Keratinocyte (primary cell): ENCODE data around the gene RANGRF. TPM values are rescaled to one million over a fixed set of nuclear protein-coding genes. Genes with fewer than 3 reads are reported as not detected.

Source experiments
- DNase-seq: peaks from one replicate; pipeline ENCODE4 v3.0.0-alpha.2; 2011; ENCODE audit warnings: low read depth, missing footprints, low spot score
- FAIRE-seq: peaks from 2 replicates; lab custom pipeline; 2011; peaks lifted over from hg19 to GRCh38; lab: Jason Lieb, UNC
- H2AFZ ChIP-seq: 2 replicates; pipeline ENCODE4 v1.6.0; 2012; ENCODE audit warnings: low read length, control low read depth, inconsistent platforms; ENCODE audit not compliant: control insufficient read depth
- H3K27ac ChIP-seq: 2 replicates; pipeline ENCODE4 v1.5.1; 2011; ENCODE audit warnings: low read length; ENCODE audit not compliant: control insufficient read depth, insufficient read depth
- H3K27me3 ChIP-seq: 3 replicates; pipeline ENCODE4 v1.6.0; 2011; ENCODE audit warnings: low read length; ENCODE audit not compliant: control insufficient read depth, insufficient read depth; ENCODE audit errors: extremely low read depth
- H3K36me3 ChIP-seq, 2 experiments: 2 replicates in 1 of 2; 3 replicates in 1 of 2; pipeline ENCODE4 v1.5.1; 2011; ENCODE audit warnings: low read length in 2 of 2, mild to moderate bottlenecking in 1 of 2; ENCODE audit not compliant: control insufficient read depth in 2 of 2, insufficient read depth in 2 of 2; ENCODE audit errors: extremely low read depth in 1 of 2
- H3K4me1 ChIP-seq: 3 replicates; pipeline ENCODE4 v1.5.1; 2011; ENCODE audit warnings: low read length; ENCODE audit not compliant: control insufficient read depth, insufficient read depth; ENCODE audit errors: extremely low read depth
- H3K4me2 ChIP-seq: 3 replicates; pipeline ENCODE4 v1.6.0; 2011; ENCODE audit warnings: low read depth, low read length; ENCODE audit not compliant: control insufficient read depth, insufficient read depth; ENCODE audit errors: extremely low read depth
- H3K4me3 ChIP-seq, 3 experiments: fragments of 200-600 bp in 1 of 3; sonication (generic) in 1 of 3; 2 replicates in 2 of 3; 3 replicates in 1 of 3; pipeline ENCODE4 v1.5.1; 2011 to 2016; ENCODE audit warnings: low read length in 3 of 3, mild to moderate bottlenecking in 3 of 3, control low read depth in 2 of 3, inconsistent platforms in 1 of 3, low read depth in 1 of 3, mixed read lengths in 1 of 3, mixed run types in 1 of 3, moderate library complexity in 1 of 3; ENCODE audit not compliant: control insufficient read depth in 2 of 3, insufficient read depth in 2 of 3; ENCODE audit errors: extremely low read depth in 1 of 3
- H3K79me2 ChIP-seq: 2 replicates; pipeline ENCODE4 v1.6.0; 2012; ENCODE audit warnings: low read length; ENCODE audit not compliant: control insufficient read depth, insufficient read depth
- H3K9ac ChIP-seq: 3 replicates; pipeline ENCODE4 v1.6.0; 2011; ENCODE audit warnings: low read length; ENCODE audit not compliant: control insufficient read depth, insufficient read depth; ENCODE audit errors: extremely low read depth
- H3K9me1 ChIP-seq: 3 replicates; pipeline ENCODE4 v1.6.0; 2011; ENCODE audit warnings: low read length; ENCODE audit not compliant: control insufficient read depth, insufficient read depth; ENCODE audit errors: extremely low read depth
- H3K9me3 ChIP-seq: 2 replicates; pipeline ENCODE4 v1.5.1; 2012; ENCODE audit warnings: low read depth, low read length; ENCODE audit not compliant: control insufficient read depth
- H4K20me1 ChIP-seq: 3 replicates; pipeline ENCODE4 v1.6.0; 2011; ENCODE audit warnings: low read length; ENCODE audit not compliant: control insufficient read depth, insufficient read depth; ENCODE audit errors: extremely low read depth
- CTCF ChIP-seq, 3 experiments: IDR thresholded peaks in 1 of 3; conservative IDR thresholded peaks in 1 of 3; optimal IDR thresholded peaks in 1 of 3; 2 replicates in 2 of 3; 3 replicates in 1 of 3; pipeline versions ENCODE3 to v1.5.1; 2011; ENCODE audit warnings: low read length in 3 of 3, mild to moderate bottlenecking in 3 of 3, moderate library complexity in 2 of 3, control low read depth in 1 of 3, inconsistent platforms in 1 of 3; ENCODE audit not compliant: insufficient read depth in 2 of 3; ENCODE audit errors: extremely low read depth in 1 of 3
- EZH2 ChIP-seq: IDR thresholded peaks from one replicate; pipeline ENCODE4 v1.6.1; 2012; ENCODE audit warnings: inconsistent platforms, mild to moderate bottlenecking, low read length, moderate library complexity
- dilution Hi-C: fragments of 300-500 bp; cut with MboI; formaldehyde crosslinking; loops from one replicate; pipeline ENCODE4 v1.7.0; 2020; ENCODE audit warnings: low sequenced_read_pairs; ENCODE audit not compliant: extremely low pct_ligation_motif_present
- polyA plus RNA-seq, 5 experiments: library from polyadenylated mRNA; depleted of rRNA in 3 of 5; stranded (reverse) in 3 of 5; stranded (forward) in 1 of 5; unstranded in 1 of 5; fragments of >200 nt; gene quantifications; 1 replicate in 1 of 5; 2 replicates in 3 of 5; 3 replicates in 1 of 5; pipeline versions ENCODE4 v1.2.1 to v1.2.3, GENCODE V29; 2011 to 2012; ENCODE audit warnings: missing spikeins in 2 of 5, low read depth in 1 of 5, low replicate concordance in 1 of 5

The RANGRF gene
- polyA plus RNA-seq, 1 donor (not counting 4 experiments of a cell fraction or from before 2014, with no cell fraction given): 24.4 TPM

DNA sequence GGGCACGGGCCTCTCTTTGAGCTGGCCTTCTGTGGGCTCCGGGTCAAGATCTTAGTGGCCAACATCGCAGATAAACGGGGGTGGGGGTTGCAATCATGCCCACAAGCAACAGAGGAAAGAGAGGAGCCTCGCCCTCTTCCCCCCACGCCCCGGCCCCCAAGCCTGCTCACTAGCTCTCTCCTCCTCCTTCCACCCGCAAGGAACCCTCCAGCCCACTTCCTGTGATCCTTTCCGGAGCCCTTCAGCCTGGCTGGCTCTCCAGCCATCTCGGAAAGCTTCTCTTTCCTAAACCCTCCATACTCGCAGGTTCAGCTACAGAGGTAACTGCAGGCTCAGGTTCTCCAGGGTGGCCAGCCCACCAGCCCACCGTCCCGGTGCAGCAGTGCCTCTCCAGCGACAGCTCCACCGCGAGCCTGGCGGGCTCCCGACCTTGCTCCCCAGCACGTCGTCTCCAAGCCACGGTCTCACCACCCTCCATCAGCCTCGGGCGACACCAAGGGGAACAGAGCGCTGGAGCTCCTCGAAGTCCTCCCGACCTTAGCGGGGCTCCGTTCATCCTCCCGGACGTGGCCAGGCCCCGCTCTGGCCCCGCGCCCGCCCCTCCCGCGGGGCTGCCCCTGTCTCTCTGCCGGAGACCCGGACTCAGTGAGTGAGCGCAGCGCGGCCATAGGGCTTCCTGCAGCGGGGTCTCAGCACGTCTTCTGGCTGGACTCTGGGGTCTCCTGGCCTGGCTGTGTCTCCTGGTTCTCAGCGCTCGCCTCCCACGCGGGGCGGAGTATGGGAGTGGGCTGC lies 38.2 kb downstream of the RANGRF start:
- peak overlapping the region; percentile 66 for H3K4me2 ChIP-seq
- no peak overlapping the region for H3K9ac ChIP-seq
- no peaks in the 10 kb centered on the region for H3K79me2 ChIP-seq
- H3K9me1 ChIP-seq: no peaks in the 10 kb centered on the region
- H3K36me3 ChIP-seq: no peaks in the 10 kb centered on the region
- peak overlapping the region; percentile 76 for H2AFZ ChIP-seq
- no peaks in the 10 kb centered on the region for H3K9me3 ChIP-seq
- H3K4me3 ChIP-seq: peak overlapping the region in 1 of 3 experiments; percentile 38
- no peak overlapping the region for H3K27ac ChIP-seq
- H3K27me3 ChIP-seq: peaks cover 36% of the 10 kb centered on the region
- peaks cover 3% of the 10 kb centered on the region for H3K4me1 ChIP-seq
- no peak for DNase-seq
- dilution Hi-C loops: no loop called here
- FAIRE-seq: no peak
- TF ChIP-seq EZH2: peak; percentile 85
- no peak for TF ChIP-seq CTCF (optimal IDR thresholded peaks at IDR 0.05 in 1 of 3, IDR thresholded peaks at IDR 0.05 in 1 of 3, conservative IDR thresholded peaks at IDR 0.05 in 1 of 3; ENCODE audit: extremely low read depth in 1 of 3, insufficient read depth in 2 of 3, low read length in 3 of 3)
- no peaks in the 10 kb centered on the region for H4K20me1 ChIP-seq

DNA sequence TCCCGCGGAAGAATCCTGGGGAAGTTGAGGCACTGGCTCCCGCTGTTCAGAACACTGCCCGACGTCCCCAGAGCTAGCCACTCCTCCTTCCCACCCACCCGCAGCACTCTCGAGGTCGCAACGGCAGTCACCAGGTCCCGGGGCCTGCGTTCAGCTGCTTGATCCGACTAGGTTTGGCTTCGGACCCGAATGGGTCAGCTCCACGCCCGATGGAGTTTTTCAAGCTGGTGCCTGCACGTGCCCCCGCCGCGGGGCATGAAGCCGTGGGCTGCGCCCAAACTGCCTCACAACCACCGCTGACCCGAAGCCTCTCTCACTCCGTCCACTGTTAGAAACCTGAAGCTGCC lies 38.8 kb downstream of the RANGRF start:
- Histone ChIP-seq H3K4me1 (peaks cover 3% of the 10 kb centered on the region), H2AFZ (peak overlapping the region; percentile 76), H3K79me2 (no peaks in the 10 kb centered on the region), H3K36me3 (no peaks in the 10 kb centered on the region), H3K9me1 (no peaks in the 10 kb centered on the region), H3K27me3 (peaks cover 36% of the 10 kb centered on the region), H3K27ac (no peak overlapping the region), H3K9me3 (no peaks in the 10 kb centered on the region), H3K4me2 (peak overlapping the region; percentile 66), H4K20me1 (no peaks in the 10 kb centered on the region), H3K9ac (no peak overlapping the region), H3K4me3 (peak overlapping the region in 1 of 3 experiments; percentile 20)
- TF ChIP-seq EZH2 (no peak), CTCF (optimal IDR thresholded peaks at IDR 0.05 in 1 of 3, IDR thresholded peaks at IDR 0.05 in 1 of 3, conservative IDR thresholded peaks at IDR 0.05 in 1 of 3; ENCODE audit: extremely low read depth in 1 of 3, insufficient read depth in 2 of 3, low read length in 3 of 3) (no peak)
- dilution Hi-C loops: no loop called here
- DNase-seq (no peak), FAIRE-seq (no peak)
